Kidney epithelial cell (primary cell): ENCODE data around the gene INTS1. TPM values are rescaled to one million over a fixed set of nuclear protein-coding genes. Genes with fewer than 3 reads are reported as not detected.

Source experiments
- DNase-seq: peaks from one replicate; pipeline ENCODE4 v3.0.0-alpha.2; 2010; ENCODE audit warnings: low read depth
- H3K27me3 ChIP-seq: 2 replicates; pipeline ENCODE4 v1.6.0; 2011; ENCODE audit warnings: low read length; ENCODE audit not compliant: control insufficient read depth, insufficient read depth
- H3K36me3 ChIP-seq: 2 replicates; pipeline ENCODE4 v1.5.1; 2011; ENCODE audit warnings: low read length; ENCODE audit not compliant: control insufficient read depth, insufficient read depth
- H3K4me3 ChIP-seq: 2 replicates; pipeline ENCODE4 v1.5.1; 2011; ENCODE audit warnings: low read depth, mild to moderate bottlenecking, control low read depth, low read length
- CTCF ChIP-seq: IDR thresholded peaks from 2 replicates; pipeline ENCODE4 v1.5.1; 2011; ENCODE audit warnings: mild to moderate bottlenecking, moderate library complexity, low read length, control low read depth, inconsistent platforms; ENCODE audit not compliant: insufficient read depth, poor library complexity, severe bottlenecking
- total RNA-seq: library from RNA; depleted of rRNA; stranded (reverse); fragments of >200 nt; gene quantifications from 2 replicates; pipeline ENCODE4 v1.2.3, GENCODE V29; 2015

INTS1 gene
- total RNA-seq, 1 donor from 2014 or later, result 84.3 TPM

- no peaks in the 10 kb centered on the region for H3K27me3 ChIP-seq
- peak overlapping the region; percentile 84 for H3K4me3 ChIP-seq
- DNase-seq, result no peak
- no peaks in the 10 kb centered on the region for H3K36me3 ChIP-seq
- no peak for TF ChIP-seq CTCF
Observed at GRCh38 chr7:1457949-1458682, 46.1 kb downstream of the INTS1 start.

GRCh38 chr7:1457059-1457948 is 46.9 kb downstream of the INTS1 start:
- peak overlapping the region; percentile 84 for H3K4me3 ChIP-seq
- TF ChIP-seq CTCF, result no peak
- DNase-seq, result no peak
- H3K36me3 ChIP-seq, result no peaks in the 10 kb centered on the region
- H3K27me3 ChIP-seq, result no peaks in the 10 kb centered on the region

GRCh38 chr7:1455955-1456354 is 48.2 kb downstream of the INTS1 start:
- DNase-seq, result no peak
- Histone ChIP-seq H3K4me3 (no peak overlapping the region), H3K27me3 (no peaks in the 10 kb centered on the region), H3K36me3 (no peaks in the 10 kb centered on the region)
- no peak for TF ChIP-seq CTCF

- Histone ChIP-seq H3K27me3 (no peaks in the 10 kb centered on the region), H3K4me3 (no peak overlapping the region), H3K36me3 (no peaks in the 10 kb centered on the region)
- no peak for TF ChIP-seq CTCF
- peak; percentile 34 for DNase-seq
Observed at GRCh38 chr7:1455241-1455939, 48.8 kb downstream of the INTS1 start.

GRCh38 chr7:1454542-1454941 is 49.6 kb downstream of the INTS1 start:
- no peaks in the 10 kb centered on the region for H3K36me3 ChIP-seq
- H3K27me3 ChIP-seq, result no peaks in the 10 kb centered on the region
- DNase-seq, result no peak
- TF ChIP-seq CTCF, result no peak
- H3K4me3 ChIP-seq, result no peak overlapping the region
